Ascending aorta (tissue), 2 donors: ENCODE results near the gene ATP13A1. TPM values are rescaled to one million over a fixed set of nuclear protein-coding genes. Genes with fewer than 3 reads are reported as not detected.

Source experiments
- DNase-seq, 2 donors: peaks; one replicate each; pipeline ENCODE4 v3.0.0-alpha.2; 2019; ENCODE audit warnings: low spot score in 2 of 2
- H3K27ac ChIP-seq, 2 donors: fragments of 200-600 bp; sonication (generic); one replicate each; pipeline ENCODE4 v1.5.1; 2016 to 2017; ENCODE audit warnings: mild to moderate bottlenecking in 1 of 2
- H3K27me3 ChIP-seq: fragments of 200-600 bp; sonication (generic); one replicate; pipeline ENCODE4 v1.5.1; 2017
- H3K36me3 ChIP-seq, 2 donors: fragments of 200-600 bp; sonication (generic); one replicate each; pipeline ENCODE4 v1.5.1; 2016
- H3K4me1 ChIP-seq, 2 donors: fragments of 200-600 bp; sonication (generic); one replicate each; pipeline ENCODE4 v1.5.1; 2016 to 2017; ENCODE audit warnings: mild to moderate bottlenecking in 1 of 2
- H3K4me3 ChIP-seq, 2 donors: fragments of 200-600 bp; sonication (generic); one replicate each; pipeline ENCODE4 v1.5.1; 2016 to 2017; ENCODE audit warnings: mild to moderate bottlenecking in 1 of 2
- H3K9me3 ChIP-seq, 2 donors: fragments of 200-600 bp; sonication (generic); one replicate each; pipeline ENCODE4 v1.5.1; 2016
- intact Hi-C: fragments of 100-400 bp; cut with DNase I; formaldehyde crosslinking; loops from one replicate; pipeline ENCODE4 v1.15.1; 2023
- total RNA-seq: library from RNA; depleted of rRNA; stranded (reverse); fragments of >200 nt; gene quantifications from one replicate; pipeline ENCODE4 v1.1.0, GENCODE V29; 2016
- TF ChIP-seq, protein P1 (sequence below), 3 experiments: fragments of 200-600 bp in 2 of 3; fragments of 450-650 bp in 1 of 3; sonication (generic) in 2 of 3; IDR thresholded peaks; one replicate each; pipeline ENCODE4 v1.5.1; 2016 to 2019; ENCODE audit warnings: antibody characterized with exemption in 3 of 3, mild to moderate bottlenecking in 1 of 3, moderate library complexity in 1 of 3

Gene ATP13A1
- total RNA-seq, 1 donor from 2014 or later, result 161 TPM

DNA sequence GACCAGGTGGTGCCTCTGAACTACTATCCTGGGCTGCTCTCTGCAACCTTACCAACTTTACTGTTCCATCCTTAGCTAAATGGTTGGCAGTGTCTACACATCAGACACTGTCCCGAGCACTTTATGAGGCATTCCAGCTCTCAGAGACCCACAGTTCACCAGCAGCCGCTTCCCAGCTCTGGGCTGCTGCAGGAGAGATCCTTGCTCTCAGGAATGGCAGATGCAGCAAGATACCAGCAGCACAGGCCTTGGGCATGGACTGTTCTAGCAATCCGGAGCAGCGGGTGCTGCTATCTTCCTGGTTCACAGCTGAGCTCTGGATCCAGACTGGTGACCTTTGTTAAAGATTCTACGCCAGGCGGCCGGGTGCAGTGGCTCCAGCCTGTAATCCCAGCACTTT is 32.1 kb downstream of the ATP13A1 start:
- intact Hi-C loops, result no loop called here
- Histone ChIP-seq H3K4me3 (no peak overlapping the region), H3K27ac (no peak overlapping the region), H3K9me3 (no peaks in the 10 kb centered on the region), H3K36me3 (peaks cover 9 to 20% of the 10 kb centered on the region in 2 donors), H3K27me3 (peaks cover 10% of the 10 kb centered on the region), H3K4me1 (peaks cover 6 to 8% of the 10 kb centered on the region in 2 donors)
- DNase-seq, result no peak
- TF ChIP-seq, protein P1, sequence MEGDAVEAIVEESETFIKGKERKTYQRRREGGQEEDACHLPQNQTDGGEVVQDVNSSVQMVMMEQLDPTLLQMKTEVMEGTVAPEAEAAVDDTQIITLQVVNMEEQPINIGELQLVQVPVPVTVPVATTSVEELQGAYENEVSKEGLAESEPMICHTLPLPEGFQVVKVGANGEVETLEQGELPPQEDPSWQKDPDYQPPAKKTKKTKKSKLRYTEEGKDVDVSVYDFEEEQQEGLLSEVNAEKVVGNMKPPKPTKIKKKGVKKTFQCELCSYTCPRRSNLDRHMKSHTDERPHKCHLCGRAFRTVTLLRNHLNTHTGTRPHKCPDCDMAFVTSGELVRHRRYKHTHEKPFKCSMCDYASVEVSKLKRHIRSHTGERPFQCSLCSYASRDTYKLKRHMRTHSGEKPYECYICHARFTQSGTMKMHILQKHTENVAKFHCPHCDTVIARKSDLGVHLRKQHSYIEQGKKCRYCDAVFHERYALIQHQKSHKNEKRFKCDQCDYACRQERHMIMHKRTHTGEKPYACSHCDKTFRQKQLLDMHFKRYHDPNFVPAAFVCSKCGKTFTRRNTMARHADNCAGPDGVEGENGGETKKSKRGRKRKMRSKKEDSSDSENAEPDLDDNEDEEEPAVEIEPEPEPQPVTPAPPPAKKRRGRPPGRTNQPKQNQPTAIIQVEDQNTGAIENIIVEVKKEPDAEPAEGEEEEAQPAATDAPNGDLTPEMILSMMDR (IDR thresholded peaks at IDR 0.05), result no peak

DNA sequence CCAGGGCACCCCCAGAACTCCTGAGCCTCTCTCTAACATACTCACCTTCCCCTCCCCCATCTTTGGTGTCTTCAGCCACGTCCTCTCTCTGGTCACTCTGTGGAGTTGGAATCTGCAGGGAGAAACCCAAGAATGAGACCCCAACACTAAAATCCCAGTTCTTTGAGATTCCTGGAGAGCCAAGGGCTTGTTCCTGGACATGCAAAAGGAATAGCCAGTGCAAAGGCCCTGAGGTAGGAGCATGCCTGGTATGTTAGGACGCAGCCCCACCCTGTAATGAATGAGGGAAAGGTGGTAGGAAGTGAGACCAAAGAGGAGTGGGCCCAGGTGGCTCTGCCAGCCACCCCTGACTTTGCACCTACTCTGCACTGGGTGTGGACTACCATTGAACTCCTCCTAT is 33.0 kb downstream of the ATP13A1 start:
- no peaks in the 10 kb centered on the region for H3K9me3 ChIP-seq
- H3K27ac ChIP-seq, result no peak overlapping the region
- peaks cover 9 to 18% of the 10 kb centered on the region in 2 donors for H3K36me3 ChIP-seq
- no peak overlapping the region for H3K4me3 ChIP-seq
- intact Hi-C loops, result no loop called here
- no peak for DNase-seq
- peaks cover 6 to 8% of the 10 kb centered on the region in 2 donors for H3K4me1 ChIP-seq
- TF ChIP-seq, protein P1 (IDR thresholded peaks at IDR 0.05), result no peak
- H3K27me3 ChIP-seq, result peaks cover 10% of the 10 kb centered on the region

DNA sequence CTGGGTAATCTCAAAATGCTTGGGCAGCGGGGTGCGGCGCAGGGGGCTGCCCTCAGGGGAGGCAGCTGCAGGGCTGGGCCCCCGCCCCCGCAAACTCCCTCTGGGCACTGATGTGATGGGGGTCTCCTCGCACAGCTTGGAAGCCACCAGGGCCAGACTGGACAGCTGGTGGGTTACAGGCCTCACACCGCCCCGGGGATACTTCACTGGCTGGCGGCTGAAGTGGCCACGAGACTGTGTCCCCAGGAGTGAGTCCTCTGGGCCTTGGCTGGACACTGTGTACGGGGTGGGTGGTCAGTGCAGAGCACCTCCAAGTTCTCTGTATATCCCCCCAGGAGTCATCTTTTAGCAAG is 33.4 kb downstream of the ATP13A1 start:
- H3K9me3 ChIP-seq, result no peaks in the 10 kb centered on the region
- peaks cover 10% of the 10 kb centered on the region for H3K27me3 ChIP-seq
- peaks cover 9 to 15% of the 10 kb centered on the region in 2 donors for H3K36me3 ChIP-seq
- intact Hi-C loops, result no loop called here
- H3K27ac ChIP-seq, result no peak overlapping the region
- H3K4me3 ChIP-seq, result no peak overlapping the region
- TF ChIP-seq, protein P1 (IDR thresholded peaks at IDR 0.05), result no peak
- DNase-seq, result no peak
- peaks cover 6 to 8% of the 10 kb centered on the region in 2 donors for H3K4me1 ChIP-seq

DNA sequence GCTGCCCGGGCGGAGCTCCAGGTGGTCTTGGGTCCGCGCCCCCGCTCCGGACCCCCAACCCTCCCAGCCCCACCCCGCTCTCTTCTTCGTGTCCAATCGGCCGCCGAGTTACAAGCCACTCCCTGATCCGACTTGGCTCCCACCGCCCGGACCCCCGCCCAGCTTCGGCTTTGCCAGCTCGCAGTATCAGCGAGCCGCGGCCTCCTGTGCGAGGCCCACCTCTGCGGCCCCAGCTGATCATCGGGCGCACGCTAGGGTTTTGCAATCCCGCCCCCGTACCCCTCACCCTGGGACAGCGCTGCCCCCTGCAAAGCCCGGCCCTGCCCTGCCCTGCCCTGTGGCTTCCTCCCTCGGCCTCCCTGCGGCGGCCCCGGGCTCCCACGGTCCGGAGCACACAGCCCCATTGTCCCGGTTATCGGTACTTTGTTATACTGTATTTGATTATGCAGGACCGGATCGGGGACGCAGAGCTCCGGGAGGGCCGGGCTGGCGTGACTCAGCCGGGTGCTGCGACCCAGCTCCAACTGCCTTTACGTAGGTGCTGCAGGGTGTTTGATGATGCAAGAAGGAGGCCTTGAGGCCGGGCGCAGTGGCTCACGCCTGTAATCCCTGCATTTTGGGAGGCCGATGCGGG is 34.9 kb downstream of the ATP13A1 start:
- H3K27ac ChIP-seq, result no peak overlapping the region
- H3K4me3 ChIP-seq, result peak overlapping the region; percentile 55 to 59
- peaks cover 6 to 8% of the 10 kb centered on the region in 2 donors for H3K4me1 ChIP-seq
- intact Hi-C loops, result no loop called here
- H3K36me3 ChIP-seq, result peaks cover 3% of the 10 kb centered on the region in 2 donors
- TF ChIP-seq, protein P1 (IDR thresholded peaks at IDR 0.05), result no peak
- H3K27me3 ChIP-seq, result peaks cover 10% of the 10 kb centered on the region
- no peaks in the 10 kb centered on the region for H3K9me3 ChIP-seq
- no peak for DNase-seq

DNA sequence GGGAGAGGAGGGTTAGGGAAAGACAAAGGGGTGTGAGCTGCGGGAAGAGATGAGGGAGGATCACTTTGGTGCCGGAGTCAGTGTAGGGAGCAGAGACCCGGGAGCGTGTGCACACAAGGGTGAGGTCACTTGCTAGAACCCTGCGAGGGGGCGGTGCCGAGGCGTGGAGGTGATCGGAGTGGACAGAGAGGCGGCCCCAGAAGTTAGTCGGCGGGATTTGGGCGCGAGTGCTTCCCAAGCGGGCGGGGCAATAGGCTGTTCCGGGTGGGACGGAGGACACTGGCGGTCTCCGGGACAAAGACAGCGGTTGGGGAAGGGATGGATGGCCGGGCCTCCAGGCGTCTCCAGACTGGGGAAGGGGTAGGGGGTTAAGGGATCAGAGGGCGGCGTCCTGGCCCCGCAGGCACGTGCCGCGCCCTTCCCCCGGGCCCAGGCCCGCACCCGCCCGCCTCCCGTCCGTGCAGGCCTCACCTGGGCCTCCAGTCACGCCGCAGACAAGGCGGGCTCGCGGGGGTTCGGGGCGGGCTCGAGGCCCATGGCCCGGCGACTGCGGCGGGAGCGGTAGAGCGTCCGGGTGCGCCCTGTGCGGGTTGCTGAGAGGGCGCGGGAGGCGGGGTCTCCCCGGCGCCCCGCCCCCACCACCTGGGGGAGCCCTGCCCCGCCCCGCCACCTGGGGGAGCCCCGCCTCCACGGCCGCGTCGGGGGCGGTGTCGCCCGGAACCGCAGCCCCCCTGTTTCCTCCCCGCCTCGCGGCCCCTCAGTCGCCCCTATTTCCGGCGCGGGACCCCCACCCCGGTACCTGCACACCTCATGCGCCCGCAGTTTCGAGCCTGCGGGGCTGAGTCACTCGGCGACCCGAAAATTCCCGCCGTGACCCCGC is 35.6 kb downstream of the ATP13A1 start, which contains the start of gene LPAR2:
TSS of gene LPAR2 (minus strand) at position 600 of the 880 bp plus-strand sequence. CDS start 945 bp downstream, outside the sequence.
- Histone ChIP-seq H3K9me3 (no peaks in the 10 kb centered on the region), H3K36me3 (peaks cover 0 to 3% of the 10 kb centered on the region in 2 donors), H3K4me3 (peak within 1 kb of the TSS; percentile 55 to 59), H3K27ac (no peak within 1 kb of the TSS), H3K27me3 (peaks cover 10% of the 10 kb centered on the region), H3K4me1 (peaks cover 6 to 8% of the 10 kb centered on the region in 2 donors)
- TF ChIP-seq, protein P1 (IDR thresholded peaks at IDR 0.05), result no peak
- intact Hi-C loops, result no loop called here
- no peak for DNase-seq
